ENCODE data around the gene ANXA8.

GRCh38 chr10:47456079-47456785 lies 27.7 kb downstream of the ANXA8 start:
- TF ChIP-seq, protein P1, sequence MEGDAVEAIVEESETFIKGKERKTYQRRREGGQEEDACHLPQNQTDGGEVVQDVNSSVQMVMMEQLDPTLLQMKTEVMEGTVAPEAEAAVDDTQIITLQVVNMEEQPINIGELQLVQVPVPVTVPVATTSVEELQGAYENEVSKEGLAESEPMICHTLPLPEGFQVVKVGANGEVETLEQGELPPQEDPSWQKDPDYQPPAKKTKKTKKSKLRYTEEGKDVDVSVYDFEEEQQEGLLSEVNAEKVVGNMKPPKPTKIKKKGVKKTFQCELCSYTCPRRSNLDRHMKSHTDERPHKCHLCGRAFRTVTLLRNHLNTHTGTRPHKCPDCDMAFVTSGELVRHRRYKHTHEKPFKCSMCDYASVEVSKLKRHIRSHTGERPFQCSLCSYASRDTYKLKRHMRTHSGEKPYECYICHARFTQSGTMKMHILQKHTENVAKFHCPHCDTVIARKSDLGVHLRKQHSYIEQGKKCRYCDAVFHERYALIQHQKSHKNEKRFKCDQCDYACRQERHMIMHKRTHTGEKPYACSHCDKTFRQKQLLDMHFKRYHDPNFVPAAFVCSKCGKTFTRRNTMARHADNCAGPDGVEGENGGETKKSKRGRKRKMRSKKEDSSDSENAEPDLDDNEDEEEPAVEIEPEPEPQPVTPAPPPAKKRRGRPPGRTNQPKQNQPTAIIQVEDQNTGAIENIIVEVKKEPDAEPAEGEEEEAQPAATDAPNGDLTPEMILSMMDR (IDR thresholded peaks at IDR 0.05; ENCODE audit: low read depth, low read length, missing input control), result no peak
- no peak for TF ChIP-seq MAX (IDR thresholded peaks at IDR 0.05)
- no peak for TF ChIP-seq SP1 (IDR thresholded peaks at IDR 0.05)
- TF ChIP-seq HNF4G (IDR thresholded peaks at IDR 0.05), result no peak
- no peak for TF ChIP-seq YY1 (IDR thresholded peaks at IDR 0.05)
- TF ChIP-seq, protein P2, sequence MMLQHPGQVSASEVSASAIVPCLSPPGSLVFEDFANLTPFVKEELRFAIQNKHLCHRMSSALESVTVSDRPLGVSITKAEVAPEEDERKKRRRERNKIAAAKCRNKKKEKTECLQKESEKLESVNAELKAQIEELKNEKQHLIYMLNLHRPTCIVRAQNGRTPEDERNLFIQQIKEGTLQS (IDR thresholded peaks at IDR 0.05), result no peak
- no peak for TF ChIP-seq TAF1 (conservative IDR thresholded peaks at IDR 0.05)
- no peak for TF ChIP-seq RAD21 (IDR thresholded peaks at IDR 0.05)
- TF ChIP-seq, protein P3, sequence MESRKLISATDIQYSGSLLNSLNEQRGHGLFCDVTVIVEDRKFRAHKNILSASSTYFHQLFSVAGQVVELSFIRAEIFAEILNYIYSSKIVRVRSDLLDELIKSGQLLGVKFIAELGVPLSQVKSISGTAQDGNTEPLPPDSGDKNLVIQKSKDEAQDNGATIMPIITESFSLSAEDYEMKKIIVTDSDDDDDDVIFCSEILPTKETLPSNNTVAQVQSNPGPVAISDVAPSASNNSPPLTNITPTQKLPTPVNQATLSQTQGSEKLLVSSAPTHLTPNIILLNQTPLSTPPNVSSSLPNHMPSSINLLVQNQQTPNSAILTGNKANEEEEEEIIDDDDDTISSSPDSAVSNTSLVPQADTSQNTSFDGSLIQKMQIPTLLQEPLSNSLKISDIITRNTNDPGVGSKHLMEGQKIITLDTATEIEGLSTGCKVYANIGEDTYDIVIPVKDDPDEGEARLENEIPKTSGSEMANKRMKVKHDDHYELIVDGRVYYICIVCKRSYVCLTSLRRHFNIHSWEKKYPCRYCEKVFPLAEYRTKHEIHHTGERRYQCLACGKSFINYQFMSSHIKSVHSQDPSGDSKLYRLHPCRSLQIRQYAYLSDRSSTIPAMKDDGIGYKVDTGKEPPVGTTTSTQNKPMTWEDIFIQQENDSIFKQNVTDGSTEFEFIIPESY (IDR thresholded peaks at IDR 0.05), result no peak
- no peak for TF ChIP-seq RXRA (IDR thresholded peaks at IDR 0.05)
- no peak for TF ChIP-seq JUND (IDR thresholded peaks at IDR 0.05)
